Measurements from ENCODE around the gene SNX7.

SNX7 gene

GRCh38 chr1:98696077-98696476 is 34.6 kb downstream of the SNX7 start:
- Histone ChIP-seq H3K27me3 (ENCODE audit: control insufficient read depth in 2 of 2, insufficient read depth in 2 of 2, low read length in 2 of 2) (no peaks in the 10 kb centered on the region), H3K4me1 (ENCODE audit: control insufficient read depth in 2 of 2, insufficient read depth in 2 of 2, low read length in 2 of 2) (no peaks in the 10 kb centered on the region), H3K4me3 (ENCODE audit: low read length in 2 of 2) (no peak overlapping the region), H3K9ac (ENCODE audit: low read depth in 1 of 2, low read length in 2 of 2) (no peak overlapping the region), H3K27ac (ENCODE audit: low read depth in 2 of 2, low read length in 2 of 2) (no peak overlapping the region), H3K36me3 (ENCODE audit: control insufficient read depth in 2 of 2, insufficient read depth in 2 of 2, low read length in 2 of 2) (peaks cover 3 to 12% of the 10 kb centered on the region in 2 donors), H3K9me3 (ENCODE audit: control insufficient read depth in 2 of 2, low read length in 2 of 2) (no peaks in the 10 kb centered on the region)

GRCh38 chr1:98697781-98698180 is 36.3 kb downstream of the SNX7 start:
- H3K9ac ChIP-seq (ENCODE audit: low read depth in 1 of 2, low read length in 2 of 2): no peak overlapping the region
- H3K27me3 ChIP-seq (ENCODE audit: control insufficient read depth in 2 of 2, insufficient read depth in 2 of 2, low read length in 2 of 2): no peaks in the 10 kb centered on the region
- no peaks in the 10 kb centered on the region for H3K4me1 ChIP-seq (ENCODE audit: control insufficient read depth in 2 of 2, insufficient read depth in 2 of 2, low read length in 2 of 2)
- H3K4me3 ChIP-seq (ENCODE audit: low read length in 2 of 2): no peak overlapping the region
- peaks cover 0 to 12% of the 10 kb centered on the region in 2 donors for H3K36me3 ChIP-seq (ENCODE audit: control insufficient read depth in 2 of 2, insufficient read depth in 2 of 2, low read length in 2 of 2)
- no peak overlapping the region for H3K27ac ChIP-seq (ENCODE audit: low read depth in 2 of 2, low read length in 2 of 2)
- H3K9me3 ChIP-seq (ENCODE audit: control insufficient read depth in 2 of 2, low read length in 2 of 2): no peaks in the 10 kb centered on the region

- peaks cover 0 to 12% of the 10 kb centered on the region in 2 donors for H3K36me3 ChIP-seq (ENCODE audit: control insufficient read depth in 2 of 2, insufficient read depth in 2 of 2, low read length in 2 of 2)
- H3K9me3 ChIP-seq (ENCODE audit: control insufficient read depth in 2 of 2, low read length in 2 of 2): no peaks in the 10 kb centered on the region
- no peak overlapping the region for H3K4me3 ChIP-seq (ENCODE audit: low read length in 2 of 2)
- H3K4me1 ChIP-seq (ENCODE audit: control insufficient read depth in 2 of 2, insufficient read depth in 2 of 2, low read length in 2 of 2): no peaks in the 10 kb centered on the region
- H3K27ac ChIP-seq (ENCODE audit: low read depth in 2 of 2, low read length in 2 of 2): no peak overlapping the region
- no peak overlapping the region for H3K9ac ChIP-seq (ENCODE audit: low read depth in 1 of 2, low read length in 2 of 2)
- H3K27me3 ChIP-seq (ENCODE audit: control insufficient read depth in 2 of 2, insufficient read depth in 2 of 2, low read length in 2 of 2): no peaks in the 10 kb centered on the region
Observed at GRCh38 chr1:98698625-98699024, 37.1 kb downstream of the SNX7 start.

GRCh38 chr1:98700228-98700627 is 38.7 kb downstream of the SNX7 start:
- no peak overlapping the region for H3K27ac ChIP-seq (ENCODE audit: low read depth in 2 of 2, low read length in 2 of 2)
- no peaks in the 10 kb centered on the region for H3K4me1 ChIP-seq (ENCODE audit: control insufficient read depth in 2 of 2, insufficient read depth in 2 of 2, low read length in 2 of 2)
- H3K36me3 ChIP-seq (ENCODE audit: control insufficient read depth in 2 of 2, insufficient read depth in 2 of 2, low read length in 2 of 2): peaks cover 0 to 18% of the 10 kb centered on the region in 2 donors
- no peaks in the 10 kb centered on the region for H3K27me3 ChIP-seq (ENCODE audit: control insufficient read depth in 2 of 2, insufficient read depth in 2 of 2, low read length in 2 of 2)
- no peaks in the 10 kb centered on the region for H3K9me3 ChIP-seq (ENCODE audit: control insufficient read depth in 2 of 2, low read length in 2 of 2)
- no peak overlapping the region for H3K4me3 ChIP-seq (ENCODE audit: low read length in 2 of 2)
- H3K9ac ChIP-seq (ENCODE audit: low read depth in 1 of 2, low read length in 2 of 2): no peak overlapping the region

- Histone ChIP-seq H3K9me3 (ENCODE audit: control insufficient read depth in 2 of 2, low read length in 2 of 2) (no peaks in the 10 kb centered on the region), H3K4me1 (ENCODE audit: control insufficient read depth in 2 of 2, insufficient read depth in 2 of 2, low read length in 2 of 2) (no peaks in the 10 kb centered on the region), H3K4me3 (ENCODE audit: low read length in 2 of 2) (no peak overlapping the region), H3K9ac (ENCODE audit: low read depth in 1 of 2, low read length in 2 of 2) (no peak overlapping the region), H3K27ac (ENCODE audit: low read depth in 2 of 2, low read length in 2 of 2) (no peak overlapping the region), H3K36me3 (ENCODE audit: control insufficient read depth in 2 of 2, insufficient read depth in 2 of 2, low read length in 2 of 2) (peaks cover 7 to 18% of the 10 kb centered on the region in 2 donors), H3K27me3 (ENCODE audit: control insufficient read depth in 2 of 2, insufficient read depth in 2 of 2, low read length in 2 of 2) (no peaks in the 10 kb centered on the region)
Observed at GRCh38 chr1:98702976-98703375, 41.5 kb downstream of the SNX7 start.

- H3K27ac ChIP-seq (ENCODE audit: low read depth in 2 of 2, low read length in 2 of 2): no peak overlapping the region
- H3K36me3 ChIP-seq (ENCODE audit: control insufficient read depth in 2 of 2, insufficient read depth in 2 of 2, low read length in 2 of 2): peaks cover 7 to 11% of the 10 kb centered on the region in 2 donors
- H3K4me3 ChIP-seq (ENCODE audit: low read length in 2 of 2): no peak overlapping the region
- H3K4me1 ChIP-seq (ENCODE audit: control insufficient read depth in 2 of 2, insufficient read depth in 2 of 2, low read length in 2 of 2): no peaks in the 10 kb centered on the region
- H3K27me3 ChIP-seq (ENCODE audit: control insufficient read depth in 2 of 2, insufficient read depth in 2 of 2, low read length in 2 of 2): no peaks in the 10 kb centered on the region
- H3K9me3 ChIP-seq (ENCODE audit: control insufficient read depth in 2 of 2, low read length in 2 of 2): no peaks in the 10 kb centered on the region
- H3K9ac ChIP-seq (ENCODE audit: low read depth in 1 of 2, low read length in 2 of 2): no peak overlapping the region
Observed at GRCh38 chr1:98704474-98704873, 43.0 kb downstream of the SNX7 start.

- no peak overlapping the region for H3K27ac ChIP-seq (ENCODE audit: low read depth in 2 of 2, low read length in 2 of 2)
- no peak overlapping the region for H3K9ac ChIP-seq (ENCODE audit: low read depth in 1 of 2, low read length in 2 of 2)
- H3K4me1 ChIP-seq (ENCODE audit: control insufficient read depth in 2 of 2, insufficient read depth in 2 of 2, low read length in 2 of 2): no peaks in the 10 kb centered on the region
- no peaks in the 10 kb centered on the region for H3K27me3 ChIP-seq (ENCODE audit: control insufficient read depth in 2 of 2, insufficient read depth in 2 of 2, low read length in 2 of 2)
- peaks cover 7 to 11% of the 10 kb centered on the region in 2 donors for H3K36me3 ChIP-seq (ENCODE audit: control insufficient read depth in 2 of 2, insufficient read depth in 2 of 2, low read length in 2 of 2)
- no peak overlapping the region for H3K4me3 ChIP-seq (ENCODE audit: low read length in 2 of 2)
- H3K9me3 ChIP-seq (ENCODE audit: control insufficient read depth in 2 of 2, low read length in 2 of 2): no peaks in the 10 kb centered on the region
Observed at GRCh38 chr1:98704971-98705370, 43.5 kb downstream of the SNX7 start.

- H3K9ac ChIP-seq (ENCODE audit: low read depth in 1 of 2, low read length in 2 of 2): no peak overlapping the region
- H3K9me3 ChIP-seq (ENCODE audit: control insufficient read depth in 2 of 2, low read length in 2 of 2): no peaks in the 10 kb centered on the region
- no peaks in the 10 kb centered on the region for H3K27me3 ChIP-seq (ENCODE audit: control insufficient read depth in 2 of 2, insufficient read depth in 2 of 2, low read length in 2 of 2)
- H3K27ac ChIP-seq (ENCODE audit: low read depth in 2 of 2, low read length in 2 of 2): no peak overlapping the region
- H3K4me3 ChIP-seq (ENCODE audit: low read length in 2 of 2): no peak overlapping the region
- H3K36me3 ChIP-seq (ENCODE audit: control insufficient read depth in 2 of 2, insufficient read depth in 2 of 2, low read length in 2 of 2): peaks cover 7 to 9% of the 10 kb centered on the region in 2 donors
- no peaks in the 10 kb centered on the region for H3K4me1 ChIP-seq (ENCODE audit: control insufficient read depth in 2 of 2, insufficient read depth in 2 of 2, low read length in 2 of 2)
Observed at GRCh38 chr1:98705591-98705990, 44.1 kb downstream of the SNX7 start.

GRCh38 chr1:98706173-98706843 is 44.8 kb downstream of the SNX7 start:
- no peak overlapping the region for H3K27ac ChIP-seq (ENCODE audit: low read depth in 2 of 2, low read length in 2 of 2)
- no peaks in the 10 kb centered on the region for H3K27me3 ChIP-seq (ENCODE audit: control insufficient read depth in 2 of 2, insufficient read depth in 2 of 2, low read length in 2 of 2)
- H3K4me3 ChIP-seq (ENCODE audit: low read length in 2 of 2): no peak overlapping the region
- no peak overlapping the region for H3K9ac ChIP-seq (ENCODE audit: low read depth in 1 of 2, low read length in 2 of 2)
- H3K4me1 ChIP-seq (ENCODE audit: control insufficient read depth in 2 of 2, insufficient read depth in 2 of 2, low read length in 2 of 2): no peaks in the 10 kb centered on the region
- peaks cover 6 to 7% of the 10 kb centered on the region in 2 donors for H3K36me3 ChIP-seq (ENCODE audit: control insufficient read depth in 2 of 2, insufficient read depth in 2 of 2, low read length in 2 of 2)
- H3K9me3 ChIP-seq (ENCODE audit: control insufficient read depth in 2 of 2, low read length in 2 of 2): no peaks in the 10 kb centered on the region

GRCh38 chr1:98707556-98707955 is 46.0 kb downstream of the SNX7 start:
- Histone ChIP-seq H3K9ac (ENCODE audit: low read depth in 1 of 2, low read length in 2 of 2) (no peak overlapping the region), H3K27me3 (ENCODE audit: control insufficient read depth in 2 of 2, insufficient read depth in 2 of 2, low read length in 2 of 2) (no peaks in the 10 kb centered on the region)

More at GRCh38 chr1:98707556-98707955, 46.0 kb downstream of the SNX7 start:
- H3K36me3 ChIP-seq (ENCODE audit: control insufficient read depth in 2 of 2, insufficient read depth in 2 of 2, low read length in 2 of 2): peaks cover 7 to 10% of the 10 kb centered on the region in 2 donors
- H3K4me3 ChIP-seq (ENCODE audit: low read length in 2 of 2): no peak overlapping the region
- H3K9me3 ChIP-seq (ENCODE audit: control insufficient read depth in 2 of 2, low read length in 2 of 2): no peaks in the 10 kb centered on the region
- H3K4me1 ChIP-seq (ENCODE audit: control insufficient read depth in 2 of 2, insufficient read depth in 2 of 2, low read length in 2 of 2): no peaks in the 10 kb centered on the region
- H3K27ac ChIP-seq (ENCODE audit: low read depth in 2 of 2, low read length in 2 of 2): no peak overlapping the region
